ENCODE results near the gene SRSF10. TPM values are rescaled to one million over a fixed set of nuclear protein-coding genes. Genes with fewer than 3 reads are reported as not detected.

Gene SRSF10
- total RNA-seq, 2 donors from 2014 or later, result 94.3 to 94.9 TPM

DNA sequence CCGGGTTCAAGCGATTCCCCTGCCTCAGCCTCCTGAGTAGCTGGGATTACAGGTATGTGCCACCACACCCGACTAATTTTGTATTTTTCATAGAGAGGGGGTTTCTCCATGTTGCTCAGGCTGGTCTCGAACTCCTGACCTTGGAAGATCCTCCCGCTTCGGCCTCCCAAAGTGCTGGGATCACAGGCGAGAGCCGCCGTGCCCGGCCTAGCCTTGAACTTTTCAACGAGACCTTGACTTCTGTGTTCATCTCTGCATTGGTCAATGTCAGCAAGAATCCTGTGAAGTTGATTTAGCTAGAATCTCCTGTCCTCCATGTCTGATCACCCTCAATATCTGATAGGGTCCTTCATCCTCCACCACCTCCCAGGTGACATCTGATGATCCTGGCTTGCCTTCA lies 55.5 kb downstream of the SRSF10 start:
- no peaks in the 10 kb centered on the region for H3K36me3 ChIP-seq
- no peak overlapping the region for H3K27ac ChIP-seq
- no peak for DNase-seq (ENCODE audit: low spot score)
- WGBS, result 93% methylated on average over 11 of the region's 11 CpGs
- no peaks in the 10 kb centered on the region for H3K9me3 ChIP-seq
- intact Hi-C loops (cut with DNase I), result no loop called here
- no peaks in the 10 kb centered on the region for H3K4me1 ChIP-seq (replicated peaks)
- TF ChIP-seq POLR2A (IDR thresholded peaks at IDR 0.05) (no peak), POLR2AphosphoS5 (IDR thresholded peaks at IDR 0.05) (no peak)
- TF ChIP-seq, protein P1, sequence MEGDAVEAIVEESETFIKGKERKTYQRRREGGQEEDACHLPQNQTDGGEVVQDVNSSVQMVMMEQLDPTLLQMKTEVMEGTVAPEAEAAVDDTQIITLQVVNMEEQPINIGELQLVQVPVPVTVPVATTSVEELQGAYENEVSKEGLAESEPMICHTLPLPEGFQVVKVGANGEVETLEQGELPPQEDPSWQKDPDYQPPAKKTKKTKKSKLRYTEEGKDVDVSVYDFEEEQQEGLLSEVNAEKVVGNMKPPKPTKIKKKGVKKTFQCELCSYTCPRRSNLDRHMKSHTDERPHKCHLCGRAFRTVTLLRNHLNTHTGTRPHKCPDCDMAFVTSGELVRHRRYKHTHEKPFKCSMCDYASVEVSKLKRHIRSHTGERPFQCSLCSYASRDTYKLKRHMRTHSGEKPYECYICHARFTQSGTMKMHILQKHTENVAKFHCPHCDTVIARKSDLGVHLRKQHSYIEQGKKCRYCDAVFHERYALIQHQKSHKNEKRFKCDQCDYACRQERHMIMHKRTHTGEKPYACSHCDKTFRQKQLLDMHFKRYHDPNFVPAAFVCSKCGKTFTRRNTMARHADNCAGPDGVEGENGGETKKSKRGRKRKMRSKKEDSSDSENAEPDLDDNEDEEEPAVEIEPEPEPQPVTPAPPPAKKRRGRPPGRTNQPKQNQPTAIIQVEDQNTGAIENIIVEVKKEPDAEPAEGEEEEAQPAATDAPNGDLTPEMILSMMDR (IDR thresholded peaks at IDR 0.05), result no peak
- no peaks in the 10 kb centered on the region for H3K27me3 ChIP-seq (replicated peaks; ENCODE audit: insufficient read depth)
- no peak overlapping the region for H3K4me3 ChIP-seq

DNA sequence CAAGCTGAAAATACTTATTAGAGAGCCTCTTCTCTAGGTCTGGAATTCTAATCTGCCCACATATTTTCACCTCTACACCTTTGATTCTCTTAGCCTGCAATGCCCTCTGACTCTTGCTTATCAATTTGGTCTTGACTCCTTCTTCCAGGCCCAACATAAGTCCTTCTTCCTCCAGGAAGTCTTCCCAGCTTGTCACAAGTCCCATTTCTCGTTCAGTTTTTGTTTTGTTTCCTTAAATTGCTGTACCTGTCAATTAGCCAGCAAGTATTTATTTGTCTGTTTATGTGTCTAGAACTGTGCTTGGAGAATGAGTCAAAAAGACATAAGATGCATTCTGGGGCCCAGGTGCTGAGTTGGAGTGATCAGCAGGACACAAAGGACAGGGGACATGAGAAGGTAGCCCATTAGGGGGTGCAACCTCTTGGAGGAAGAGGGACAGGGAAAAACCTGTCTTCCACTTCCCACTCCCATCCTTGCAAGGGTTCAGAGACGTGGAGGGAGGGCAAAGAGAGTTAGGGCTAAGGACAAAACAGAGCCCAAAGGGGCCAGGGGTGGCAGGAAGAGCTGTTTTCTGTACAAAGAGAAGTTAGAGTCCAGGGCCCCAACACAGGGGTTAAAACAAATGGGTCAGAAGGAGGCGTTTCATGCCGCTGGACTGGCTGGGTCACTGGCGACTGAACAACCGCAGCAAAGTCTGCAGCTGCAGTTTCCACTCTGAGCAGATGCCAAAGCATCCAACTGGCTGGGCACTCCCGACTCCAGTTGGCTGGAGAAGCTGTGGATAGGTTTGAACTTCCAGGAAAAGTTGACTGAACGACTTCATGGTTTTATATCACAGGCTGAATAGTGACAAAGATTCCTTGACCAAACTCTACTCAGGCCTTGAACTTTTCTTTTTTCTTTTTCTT lies 56.3 kb downstream of the SRSF10 start:
- intact Hi-C loops (cut with DNase I), result no loop called here
- no peak for DNase-seq (ENCODE audit: low spot score)
- no peak overlapping the region for H3K27ac ChIP-seq
- no peaks in the 10 kb centered on the region for H3K4me1 ChIP-seq (replicated peaks)
- H3K9me3 ChIP-seq, result no peaks in the 10 kb centered on the region
- H3K4me3 ChIP-seq, result no peak overlapping the region
- H3K36me3 ChIP-seq, result no peaks in the 10 kb centered on the region
- TF ChIP-seq POLR2A (IDR thresholded peaks at IDR 0.05) (no peak), POLR2AphosphoS5 (IDR thresholded peaks at IDR 0.05) (no peak)
- TF ChIP-seq, protein P1 (IDR thresholded peaks at IDR 0.05), result no peak
- H3K27me3 ChIP-seq (replicated peaks; ENCODE audit: insufficient read depth), result no peaks in the 10 kb centered on the region
- 34% methylated on average over 8 of the region's 8 CpGs for WGBS

DNA sequence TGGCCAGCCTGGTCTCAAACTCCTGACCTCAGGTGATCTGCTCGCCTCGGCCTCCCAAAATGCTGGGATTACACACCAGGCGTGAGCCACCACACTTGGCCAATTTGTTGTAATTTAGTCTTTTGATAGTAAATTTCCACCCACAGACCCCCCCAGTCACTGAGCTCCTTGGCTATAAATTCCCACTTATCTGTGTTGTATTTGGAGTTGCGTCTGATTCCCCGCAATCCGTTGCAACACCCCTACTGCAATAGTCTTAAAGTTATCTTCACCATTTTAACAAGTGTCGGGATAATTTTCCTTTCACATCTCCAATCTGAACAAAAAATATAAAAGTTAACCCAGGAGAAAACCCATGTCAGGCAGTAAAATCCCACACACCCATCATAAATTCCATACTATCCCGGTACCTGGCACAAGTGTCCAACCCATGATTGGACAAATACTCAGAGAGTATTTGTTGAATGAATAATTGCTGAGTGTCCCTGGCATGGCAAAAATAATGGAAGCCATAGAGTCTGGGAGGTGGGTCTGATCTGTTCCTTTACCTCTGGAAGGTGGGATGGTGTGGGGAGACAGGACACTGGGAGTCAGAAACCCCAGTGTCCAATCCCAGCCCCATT lies 57.7 kb downstream of the SRSF10 start:
- Histone ChIP-seq H3K4me3 (no peak overlapping the region), H3K4me1 (replicated peaks) (no peaks in the 10 kb centered on the region), H3K27me3 (replicated peaks; ENCODE audit: insufficient read depth) (no peaks in the 10 kb centered on the region), H3K36me3 (no peaks in the 10 kb centered on the region), H3K9me3 (no peaks in the 10 kb centered on the region), H3K27ac (no peak overlapping the region)
- 75% methylated on average over 8 of the region's 8 CpGs for WGBS
- DNase-seq (ENCODE audit: low spot score), result no peak
- intact Hi-C loops (cut with DNase I), result no loop called here
- TF ChIP-seq POLR2AphosphoS5 (IDR thresholded peaks at IDR 0.05) (no peak), POLR2A (IDR thresholded peaks at IDR 0.05) (no peak)
- TF ChIP-seq, protein P1 (IDR thresholded peaks at IDR 0.05), result no peak

DNA sequence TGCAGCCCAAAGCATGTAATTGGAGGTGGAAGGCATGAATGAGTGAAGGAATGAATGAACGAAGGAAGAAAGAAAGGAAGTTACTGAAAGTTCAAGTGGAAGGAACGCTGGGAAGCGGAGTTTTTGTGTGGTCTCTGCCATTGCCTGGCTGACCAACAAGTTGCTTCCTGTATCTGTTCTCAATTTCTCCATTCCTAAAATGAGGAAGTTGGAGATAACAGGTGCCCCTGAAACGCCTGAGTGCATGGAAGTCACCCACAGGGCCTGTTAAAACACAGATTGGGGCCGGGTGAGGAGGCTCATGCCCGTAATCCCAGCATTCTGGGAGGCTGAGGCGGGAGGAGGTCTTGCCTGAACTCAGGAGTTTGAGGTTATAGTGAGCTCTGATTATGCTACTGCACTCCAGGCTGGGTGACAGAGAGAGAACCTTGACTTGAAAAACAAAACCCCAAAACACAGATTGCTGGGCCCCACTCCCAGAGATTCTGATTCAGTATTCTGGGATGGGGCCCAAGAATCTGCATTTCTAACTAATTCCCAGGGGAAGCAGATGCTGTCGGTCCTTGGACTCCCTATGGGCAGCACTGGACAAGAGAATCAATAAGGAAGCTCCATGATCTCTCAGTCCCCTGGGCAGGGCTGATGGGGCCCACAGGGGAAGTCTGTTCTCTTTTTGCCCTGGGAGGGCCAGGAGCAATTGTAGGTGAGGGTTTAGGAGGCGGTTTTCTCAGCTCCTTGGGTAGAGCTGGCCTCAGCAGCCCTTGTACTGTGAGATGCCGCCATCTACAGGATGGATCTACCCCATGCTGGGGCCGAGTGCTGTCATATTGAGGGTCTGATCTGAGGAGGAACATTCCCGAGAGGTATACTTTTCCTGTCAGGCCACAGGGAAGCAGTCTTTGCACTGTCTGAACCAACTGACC lies 63.7 kb downstream of the SRSF10 start:
- intact Hi-C loops (cut with DNase I), result loop anchor here (5.0 kb wide), 1 partner anchor 144 kb away; no protein-coding TSS in a partner anchor
- Histone ChIP-seq H3K27me3 (replicated peaks; ENCODE audit: insufficient read depth) (no peaks in the 10 kb centered on the region), H3K4me3 (no peak overlapping the region), H3K4me1 (replicated peaks) (no peaks in the 10 kb centered on the region), H3K9me3 (no peaks in the 10 kb centered on the region), H3K36me3 (no peaks in the 10 kb centered on the region), H3K27ac (no peak overlapping the region)
- DNase-seq (ENCODE audit: low spot score), result peak; percentile 21
- 49% methylated on average over 12 of the region's 12 CpGs for WGBS
- TF ChIP-seq, protein P1 (IDR thresholded peaks at IDR 0.05), result peak in 2 of 4 experiments; percentile 43 to 70
- TF ChIP-seq POLR2A (IDR thresholded peaks at IDR 0.05), result no peak
